IMR-90 (cell line): ENCODE measurements around the gene FES. TPM values are rescaled to one million over a fixed set of nuclear protein-coding genes. Genes with fewer than 3 reads are reported as not detected.

ENCODE experiments used
- ATAC-seq: fragments of 200-7000 bp; cut with Tn5 transposase; 2 replicates; pipeline ENCODE4 v1.9.1; 2020; ENCODE audit warnings: low read depth, mild to moderate bottlenecking, moderate library complexity
- BruUV-seq: library from RNA; stranded (reverse); fragments of 400-500 nt; replicated peaks from 2 replicates; lab custom pipeline; 2021; lab: Mats Ljungman, UMichigan
- CTCF ChIA-PET: fragments of 300-600 bp; formaldehyde crosslinking; extraction: SDS; loops from one replicate; lab custom pipeline; 2021; ENCODE audit warnings: antibody characterized with exemption; lab: Yijun Ruan, JAX
- POLR2A ChIA-PET: fragments of 300-600 bp; sonication (Branson Sonifier 250); formaldehyde crosslinking; loops from one replicate; lab custom pipeline; 2022; ENCODE audit warnings: antibody characterized with exemption; ENCODE audit not compliant: unreplicated experiment; lab: Charles Lee
- DNase-seq: peaks from one replicate; pipeline ENCODE4 v3.0.0; 2013
- H2AFZ ChIP-seq: replicated peaks from 2 replicates; pipeline ENCODE3; 2013; ENCODE audit warnings: low read length, mild to moderate bottlenecking; ENCODE audit not compliant: poor library complexity
- H2AK5ac ChIP-seq: 2 replicates; pipeline ENCODE4 v1.6.1; 2013; ENCODE audit warnings: low read depth, low read length, inconsistent platforms
- H2AK9ac ChIP-seq: replicated peaks from 2 replicates; pipeline ENCODE3; 2013; ENCODE audit warnings: mild to moderate bottlenecking, low read depth, low read length, moderate library complexity; ENCODE audit not compliant: poor library complexity
- H2BK120ac ChIP-seq: 2 replicates; pipeline ENCODE4 v1.6.1; 2013; ENCODE audit warnings: low read depth, low read length, inconsistent platforms
- H2BK15ac ChIP-seq: 3 replicates; pipeline ENCODE4 v1.6.1; 2013; ENCODE audit warnings: low read depth, low read length, inconsistent platforms
- H2BK20ac ChIP-seq: 2 replicates; pipeline ENCODE4 v1.6.1; 2013; ENCODE audit warnings: low read depth, mild to moderate bottlenecking, inconsistent platforms, low read length, moderate library complexity
- H2BK5ac ChIP-seq: 2 replicates; pipeline ENCODE4 v1.6.1; 2013; ENCODE audit warnings: mild to moderate bottlenecking, low read depth, low read length, inconsistent platforms; ENCODE audit not compliant: poor library complexity, severe bottlenecking
- H3K14ac ChIP-seq: replicated peaks from 2 replicates; pipeline ENCODE4 v1.6.1; 2013; ENCODE audit warnings: low read depth, low read length, inconsistent platforms
- H3K18ac ChIP-seq: 2 replicates; pipeline ENCODE4 v1.6.1; 2013; ENCODE audit warnings: low read depth, low read length, control low read depth
- H3K23ac ChIP-seq: 2 replicates; pipeline ENCODE4 v1.6.1; 2013; ENCODE audit warnings: low read depth, low read length, inconsistent platforms
- H3K27ac ChIP-seq: 2 replicates; pipeline ENCODE4 v1.5.1; 2013; ENCODE audit warnings: mild to moderate bottlenecking, control low read depth, low read length; ENCODE audit not compliant: insufficient read depth
- H3K27me3 ChIP-seq: 2 replicates; pipeline ENCODE4 v1.6.1; 2013; ENCODE audit warnings: low read length; ENCODE audit not compliant: control insufficient read depth, insufficient read depth
- H3K36me3 ChIP-seq: 2 replicates; pipeline ENCODE4 v1.6.1; 2013; ENCODE audit warnings: low read length, mixed read lengths; ENCODE audit not compliant: control insufficient read depth, insufficient read depth
- H3K4ac ChIP-seq: 2 replicates; pipeline ENCODE4 v1.6.1; 2013; ENCODE audit warnings: low read depth, low read length, inconsistent platforms
- H3K4me1 ChIP-seq: 2 replicates; pipeline ENCODE4 v1.6.1; 2013; ENCODE audit warnings: low read length, mixed read lengths; ENCODE audit not compliant: control insufficient read depth, insufficient read depth
- H3K4me2 ChIP-seq: 2 replicates; pipeline ENCODE4 v1.6.1; 2013; ENCODE audit warnings: low read depth, mild to moderate bottlenecking, control low read depth, low read length, moderate library complexity
- H3K4me3 ChIP-seq: 2 replicates; pipeline ENCODE4 v1.5.1; 2013; ENCODE audit warnings: low read depth, mild to moderate bottlenecking, control low read depth, low read length, moderate library complexity; ENCODE audit not compliant: insufficient read depth
- H3K56ac ChIP-seq: 2 replicates; pipeline ENCODE4 v1.6.1; 2013; ENCODE audit warnings: low read length, inconsistent platforms; ENCODE audit not compliant: insufficient read depth; ENCODE audit errors: extremely low read depth
- H3K79me1 ChIP-seq, 2 experiments: 2 replicates each; pipeline ENCODE4 v1.6.1; 2013; ENCODE audit warnings: low read length in 2 of 2, inconsistent platforms in 1 of 2, low read depth in 1 of 2
- H3K9ac ChIP-seq: 2 replicates; pipeline ENCODE4 v1.6.1; 2013; ENCODE audit warnings: low read depth, low read length, control low read depth
- H3K9me1 ChIP-seq: 2 replicates; pipeline ENCODE4 v1.6.1; 2013; ENCODE audit warnings: low read length, inconsistent platforms; ENCODE audit not compliant: insufficient read depth
- H3K9me3 ChIP-seq: 2 replicates; pipeline ENCODE4 v1.6.1; 2013; ENCODE audit warnings: low read length; ENCODE audit not compliant: control insufficient read depth, insufficient read depth
- H4K20me1 ChIP-seq: 2 replicates; pipeline ENCODE4 v1.6.1; 2013; ENCODE audit warnings: low read length, inconsistent platforms; ENCODE audit not compliant: insufficient read depth
- H4K5ac ChIP-seq: 2 replicates; pipeline ENCODE4 v1.6.1; 2013; ENCODE audit warnings: mild to moderate bottlenecking, low read depth, low read length, control low read depth
- H4K8ac ChIP-seq, 2 experiments: 2 replicates each; pipeline ENCODE4 v1.6.1; 2013; ENCODE audit warnings: low read depth in 2 of 2, low read length in 2 of 2, control low read depth in 1 of 2, inconsistent platforms in 1 of 2
- H4K91ac ChIP-seq: 2 replicates; pipeline ENCODE4 v1.6.1; 2013; ENCODE audit warnings: low read depth, low read length, inconsistent platforms; ENCODE audit not compliant: insufficient read depth
- BHLHE40 ChIP-seq: fragments of 150-350 bp; IDR thresholded peaks from 2 replicates; pipeline ENCODE4 v1.6.1; 2016; ENCODE audit warnings: mild to moderate bottlenecking, low read depth, low read length
- CEBPB ChIP-seq: IDR thresholded peaks from 2 replicates; pipeline ENCODE4 v1.6.1; 2012; ENCODE audit warnings: low read depth, low read length, improper control_type of control experiment
- CHD1 ChIP-seq: IDR thresholded peaks from 2 replicates; pipeline ENCODE4 v1.6.1; 2012; ENCODE audit warnings: low read depth, low read length, improper control_type of control experiment
- FOS ChIP-seq: fragments of 150-350 bp; IDR thresholded peaks from 2 replicates; pipeline ENCODE4 v1.6.1; 2016; ENCODE audit warnings: low read depth, low read length
- MAFK ChIP-seq: IDR thresholded peaks from 2 replicates; pipeline ENCODE4 v1.6.1; 2012; ENCODE audit warnings: low read depth, low read length, improper control_type of control experiment
- MAZ ChIP-seq: IDR thresholded peaks from 2 replicates; pipeline ENCODE4 v1.6.1; 2012; ENCODE audit warnings: low read depth, mild to moderate bottlenecking, low read length, improper control_type of control experiment, moderate library complexity, borderline replicate concordance
- NFE2L2 ChIP-seq: fragments of 150-350 bp; IDR thresholded peaks from 2 replicates; pipeline ENCODE4 v1.6.1; 2016; ENCODE audit warnings: low read depth, mild to moderate bottlenecking, low read length
- POLR2A ChIP-seq: IDR thresholded peaks from 2 replicates; pipeline ENCODE4 v1.6.1; 2012; ENCODE audit warnings: mild to moderate bottlenecking, low read depth, low read length
- RAD21 ChIP-seq: IDR thresholded peaks from 2 replicates; pipeline ENCODE4 v1.6.1; 2012; ENCODE audit warnings: low read length, improper control_type of control experiment
- RCOR1 ChIP-seq: IDR thresholded peaks from 2 replicates; pipeline ENCODE4 v1.6.1; 2012; ENCODE audit warnings: mild to moderate bottlenecking, low read length, improper control_type of control experiment; ENCODE audit not compliant: insufficient replicate concordance
- RFX5 ChIP-seq: IDR thresholded peaks from 2 replicates; pipeline ENCODE4 v1.8.0; 2012; ENCODE audit warnings: low read depth, mild to moderate bottlenecking, low read length, moderate library complexity
- WGBS, 2 experiments: methylation state at CpG; one replicate each; pipeline versions ENCODE4 v1.1.5 to v1.1.7; 2013; ENCODE audit warnings: missing lambda C conversion rate in 2 of 2; ENCODE audit not compliant: insufficient read length in 1 of 2; ENCODE audit errors: extremely low coverage in 2 of 2; 5-methylcytosine and 5-hydroxymethylcytosine counted together
- dilution Hi-C: fragments of 300-500 bp; cut with HindIII; formaldehyde crosslinking; loops from one replicate; pipeline ENCODE4 v1.14.3; 2018; ENCODE audit warnings: low sequenced_read_pairs; ENCODE audit not compliant: unreplicated experiment
- in situ Hi-C: fragments of 300-500 bp; cut with MboI; formaldehyde crosslinking; loops from 3 replicates; pipeline ENCODE4 v1.14.3; 2019; ENCODE audit warnings: low sequenced_read_pairs, inconsistent platforms, mixed read lengths
- intact Hi-C: fragments of 100-400 bp; cut with micrococcal nuclease; formaldehyde crosslinking; loops from 2 replicates; pipeline ENCODE4 v1.10.0; 2022
- polyA plus RNA-seq, 3 experiments: library from polyadenylated mRNA; depleted of rRNA; stranded (reverse); fragments of >200 nt; gene quantifications; 2 replicates each; pipeline ENCODE4 v1.2.3, GENCODE V29; 2012; ENCODE audit warnings: low replicate concordance in 1 of 3
- total RNA-seq: library from RNA; depleted of rRNA; stranded (reverse); fragments of >200 nt; gene quantifications from 2 replicates; pipeline ENCODE4 v1.2.3, GENCODE V29; 2012
- TF ChIP-seq, protein P1 (sequence below): fragments of 150-350 bp; IDR thresholded peaks from 2 replicates; pipeline ENCODE4 v1.6.1; 2016; ENCODE audit warnings: low read depth, mild to moderate bottlenecking, low read length, moderate library complexity, borderline replicate concordance
- TF ChIP-seq, protein P2 (sequence below): conservative IDR thresholded peaks from 2 replicates; pipeline ENCODE4 v1.5.1; 2012; ENCODE audit warnings: mild to moderate bottlenecking, low read depth, low read length, improper control_type of control experiment

FES gene
- total and polyA plus RNA-seq, 2 of the 4 experiments (the other 2 are of a cell fraction) = 10.5 to 11.7 TPM

DNA sequence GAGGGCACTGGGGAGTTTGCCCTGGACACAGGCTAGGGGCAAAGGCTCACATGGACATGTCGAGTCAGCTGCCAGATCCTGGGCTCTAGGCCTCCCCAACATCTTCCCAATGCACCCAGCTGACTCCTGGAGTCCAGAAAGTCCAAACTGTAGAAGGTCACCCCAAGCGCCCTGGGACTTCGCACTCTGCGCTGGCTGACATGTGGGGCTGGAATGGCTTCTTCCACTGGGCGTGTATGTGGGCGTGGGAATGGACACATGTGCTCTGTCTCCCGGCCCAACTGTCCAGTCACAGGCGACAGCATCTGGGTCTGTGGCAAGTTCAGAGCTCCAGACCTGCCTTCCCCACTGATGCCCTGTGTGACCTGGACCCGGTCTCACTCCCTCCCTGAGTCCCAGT is 29.2 kb upstream of the FES start:
- Histone ChIP-seq H2BK120ac (no peak overlapping the region), H3K4ac (no peak overlapping the region), H4K8ac (no peak overlapping the region), H3K56ac (no peak overlapping the region), H3K18ac (no peak overlapping the region), H3K9ac (no peak overlapping the region), H3K4me1 (peaks cover 8% of the 10 kb centered on the region), H3K9me1 (peaks cover 3% of the 10 kb centered on the region; the same call in 1 of the 2 replicates), H2AK9ac (no peak overlapping the region), H3K4me2 (no peak overlapping the region), H3K14ac (no peak overlapping the region), H3K36me3 (no peaks in the 10 kb centered on the region), H4K20me1 (no peaks in the 10 kb centered on the region), H3K9me3 (no peaks in the 10 kb centered on the region), H3K27ac (no peak overlapping the region), H2AFZ (no peak overlapping the region), H2BK15ac (no peak overlapping the region), H2AK5ac (no peak overlapping the region), H3K79me1 (no peaks in the 10 kb centered on the region), H2BK5ac (no peak overlapping the region), H3K4me3 (no peak overlapping the region), H3K23ac (no peak overlapping the region), H2BK20ac (no peak overlapping the region), H3K27me3 (no peaks in the 10 kb centered on the region), H4K5ac (no peak overlapping the region), H4K91ac (no peak overlapping the region)
- no peak for DNase-seq
- dilution Hi-C loops (no loop called here), intact Hi-C loops (no loop called here), in situ Hi-C loops (no loop called here)
- no TSS peak for BruUV-seq
- POLR2A ChIA-PET = no interaction called here
- 81% methylated on average over 3 of the region's 9 CpGs; no CpG with 5 or more reads in 1 of the 2 experiments for WGBS, 2 experiments
- CTCF ChIA-PET = no interaction called here
- ATAC-seq = no peak
- TF ChIP-seq BHLHE40 = no peak
- TF ChIP-seq POLR2A = no peak
- TF ChIP-seq CHD1 = no peak
- no peak for TF ChIP-seq RAD21
- no peak for TF ChIP-seq RFX5
- no peak for TF ChIP-seq MAFK
- TF ChIP-seq NFE2L2 = no peak
- TF ChIP-seq FOS = no peak
- TF ChIP-seq CEBPB = no peak
- TF ChIP-seq, protein P1, sequence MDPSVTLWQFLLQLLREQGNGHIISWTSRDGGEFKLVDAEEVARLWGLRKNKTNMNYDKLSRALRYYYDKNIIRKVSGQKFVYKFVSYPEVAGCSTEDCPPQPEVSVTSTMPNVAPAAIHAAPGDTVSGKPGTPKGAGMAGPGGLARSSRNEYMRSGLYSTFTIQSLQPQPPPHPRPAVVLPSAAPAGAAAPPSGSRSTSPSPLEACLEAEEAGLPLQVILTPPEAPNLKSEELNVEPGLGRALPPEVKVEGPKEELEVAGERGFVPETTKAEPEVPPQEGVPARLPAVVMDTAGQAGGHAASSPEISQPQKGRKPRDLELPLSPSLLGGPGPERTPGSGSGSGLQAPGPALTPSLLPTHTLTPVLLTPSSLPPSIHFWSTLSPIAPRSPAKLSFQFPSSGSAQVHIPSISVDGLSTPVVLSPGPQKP = no peak
- TF ChIP-seq, protein P2, sequence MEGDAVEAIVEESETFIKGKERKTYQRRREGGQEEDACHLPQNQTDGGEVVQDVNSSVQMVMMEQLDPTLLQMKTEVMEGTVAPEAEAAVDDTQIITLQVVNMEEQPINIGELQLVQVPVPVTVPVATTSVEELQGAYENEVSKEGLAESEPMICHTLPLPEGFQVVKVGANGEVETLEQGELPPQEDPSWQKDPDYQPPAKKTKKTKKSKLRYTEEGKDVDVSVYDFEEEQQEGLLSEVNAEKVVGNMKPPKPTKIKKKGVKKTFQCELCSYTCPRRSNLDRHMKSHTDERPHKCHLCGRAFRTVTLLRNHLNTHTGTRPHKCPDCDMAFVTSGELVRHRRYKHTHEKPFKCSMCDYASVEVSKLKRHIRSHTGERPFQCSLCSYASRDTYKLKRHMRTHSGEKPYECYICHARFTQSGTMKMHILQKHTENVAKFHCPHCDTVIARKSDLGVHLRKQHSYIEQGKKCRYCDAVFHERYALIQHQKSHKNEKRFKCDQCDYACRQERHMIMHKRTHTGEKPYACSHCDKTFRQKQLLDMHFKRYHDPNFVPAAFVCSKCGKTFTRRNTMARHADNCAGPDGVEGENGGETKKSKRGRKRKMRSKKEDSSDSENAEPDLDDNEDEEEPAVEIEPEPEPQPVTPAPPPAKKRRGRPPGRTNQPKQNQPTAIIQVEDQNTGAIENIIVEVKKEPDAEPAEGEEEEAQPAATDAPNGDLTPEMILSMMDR = no peak
- TF ChIP-seq RCOR1 = no peak
- TF ChIP-seq MAZ = no peak
